CD4-positive, alpha-beta T cell (primary cell): ENCODE results near the gene NELFE. TPM values are rescaled to one million over a fixed set of nuclear protein-coding genes. Genes with fewer than 3 reads are reported as not detected.

Experiments
- ATAC-seq: fragments of 200-7000 bp; cut with Tn5 transposase; one replicate; pipeline ENCODE4 v1.10.0; 2022; ENCODE audit warnings: mild to moderate bottlenecking; ENCODE audit not compliant: poor library complexity
- CTCF ChIA-PET: fragments of 350-600 bp; sonication (Branson Sonifier 250); formaldehyde crosslinking; loops from one replicate; lab custom pipeline; 2021; ENCODE audit warnings: antibody characterized with exemption, inconsistent platforms; lab: Charles Lee
- POLR2A ChIA-PET: fragments of 350-600 bp; sonication (Branson Sonifier 250); formaldehyde crosslinking; loops from one replicate; lab custom pipeline; 2021; ENCODE audit warnings: antibody characterized with exemption, inconsistent platforms; lab: Charles Lee
- DNase-seq, 14 experiments: peaks; one replicate each; pipeline ENCODE4 v3.0.0-alpha.2; 2013 to 2020; ENCODE audit warnings: mixed read lengths in 2 of 14
- H3K27ac ChIP-seq, 2 donors: one replicate each; pipeline versions ENCODE4 v1.5.1 to v1.7.0; 2013; ENCODE audit warnings: low read length in 2 of 2, low read depth in 1 of 2, mild to moderate bottlenecking in 1 of 2
- H3K27me3 ChIP-seq, 2 experiments: 1 replicate in 1 of 2; 2 replicates in 1 of 2; pipeline versions ENCODE4 v1.6.1 to v1.7.0; 2013; ENCODE audit warnings: low read length in 2 of 2, control low read depth in 1 of 2, mild to moderate bottlenecking in 1 of 2, moderate library complexity in 1 of 2; ENCODE audit not compliant: insufficient read depth in 2 of 2, control insufficient read depth in 1 of 2
- H3K36me3 ChIP-seq: one replicate; pipeline ENCODE4 v1.6.1; 2013; ENCODE audit warnings: low read length, control low read depth; ENCODE audit not compliant: insufficient read depth
- H3K4me1 ChIP-seq: one replicate; pipeline ENCODE4 v1.6.1; 2013; ENCODE audit warnings: low read length, control low read depth; ENCODE audit not compliant: insufficient read depth
- H3K4me3 ChIP-seq: one replicate; pipeline ENCODE4 v1.5.1; 2013; ENCODE audit warnings: mild to moderate bottlenecking, low read length, moderate library complexity
- H3K9me3 ChIP-seq, 2 experiments: 1 replicate in 1 of 2; 2 replicates in 1 of 2; pipeline versions ENCODE4 v1.6.1 to v1.7.0; 2013; ENCODE audit warnings: low read length in 2 of 2, mild to moderate bottlenecking in 2 of 2, control low read depth in 1 of 2, moderate library complexity in 1 of 2; ENCODE audit not compliant: control insufficient read depth in 1 of 2, insufficient read depth in 1 of 2
- H3K27ac Mint-ChIP-seq: one replicate; pipeline ENCODE4 v1.8.0; 2020; ENCODE audit warnings: mixed read lengths
- H3K27me3 Mint-ChIP-seq: one replicate; pipeline ENCODE4 v1.8.0; 2021; ENCODE audit warnings: mixed read lengths
- H3K36me3 Mint-ChIP-seq: one replicate; pipeline ENCODE4 v1.8.0; 2021; ENCODE audit warnings: low read depth, mixed read lengths
- H3K4me1 Mint-ChIP-seq: one replicate; pipeline ENCODE4 v1.8.0; 2021; ENCODE audit warnings: low read depth, mixed read lengths
- H3K4me3 Mint-ChIP-seq: one replicate; pipeline ENCODE4 v1.8.0; 2020; ENCODE audit warnings: mild to moderate bottlenecking, mixed read lengths
- H3K9me3 Mint-ChIP-seq: one replicate; pipeline ENCODE4 v1.8.0; 2020; ENCODE audit warnings: mixed read lengths
- CTCF ChIP-seq: fragments of 200-600 bp; IDR thresholded peaks from one replicate; pipeline ENCODE4 v1.8.0; 2022; ENCODE audit warnings: antibody characterized with exemption, mild to moderate bottlenecking
- intact Hi-C, 2 experiments: fragments of 100-400 bp; cut with DNase I in 1 of 2; cut with micrococcal nuclease in 1 of 2; formaldehyde crosslinking; loops; one replicate each; pipeline versions ENCODE4 v1.15.1 to v1.9.0; 2023 to 2025; cut with DNase I, micrococcal nuclease
- total RNA-seq, 174 experiments: library from RNA in 2 of 174; stranded (reverse) in 2 of 174; gene quantifications; one replicate each; pipeline ENCODE4 v1.2.3 and lab custom pipeline; 2021 to 2026

Gene NELFE
- total RNA-seq, 2 experiments from 2014 or later = 53.8 to 58.2 TPM

DNA sequence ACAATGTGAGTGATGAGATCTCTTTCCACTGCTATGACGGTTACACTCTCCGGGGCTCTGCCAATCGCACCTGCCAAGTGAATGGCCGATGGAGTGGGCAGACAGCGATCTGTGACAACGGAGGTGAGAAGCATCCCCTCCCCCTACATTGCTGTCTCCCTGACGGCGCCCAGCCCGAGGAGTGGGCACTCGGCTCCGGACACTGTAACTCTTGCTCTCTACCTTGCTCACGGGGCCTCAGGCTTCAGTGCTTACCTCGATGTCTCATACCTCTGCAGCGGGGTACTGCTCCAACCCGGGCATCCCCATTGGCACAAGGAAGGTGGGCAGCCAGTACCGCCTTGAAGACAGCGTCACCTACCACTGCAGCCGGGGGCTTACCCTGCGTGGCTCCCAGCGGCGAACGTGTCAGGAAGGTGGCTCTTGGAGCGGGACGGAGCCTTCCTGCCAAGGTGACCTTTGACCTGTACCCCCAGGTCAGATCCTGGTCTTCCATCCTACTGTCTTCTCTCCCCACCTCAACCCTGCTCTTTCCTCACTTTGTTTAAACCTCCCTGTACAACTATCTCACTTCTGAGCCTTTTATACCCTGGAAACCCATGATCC, 11.6 kb downstream of the NELFE start:
- Mint-ChIP-seq H3K9me3 (no peaks in the 10 kb centered on the region), H3K4me1 (no peaks in the 10 kb centered on the region), H3K4me3 (no peak overlapping the region), H3K27me3 (peaks cover 11% of the 10 kb centered on the region), H3K27ac (no peak overlapping the region), H3K36me3 (peaks cover 8% of the 10 kb centered on the region)
- Histone ChIP-seq H3K9me3 (no peaks in the 10 kb centered on the region), H3K36me3 (peaks cover 11% of the 10 kb centered on the region), H3K27ac (no peak overlapping the region), H3K4me3 (no peak overlapping the region), H3K4me1 (no peaks in the 10 kb centered on the region), H3K27me3 (peaks cover 4 to 14% of the 10 kb centered on the region in 2 experiments)
- intact Hi-C loops = no loop called here
- DNase-seq (no peak), ATAC-seq (no peak)
- TF ChIP-seq CTCF = no peak
- ChIA-PET CTCF (no interaction called here), POLR2A (no interaction called here)

DNA sequence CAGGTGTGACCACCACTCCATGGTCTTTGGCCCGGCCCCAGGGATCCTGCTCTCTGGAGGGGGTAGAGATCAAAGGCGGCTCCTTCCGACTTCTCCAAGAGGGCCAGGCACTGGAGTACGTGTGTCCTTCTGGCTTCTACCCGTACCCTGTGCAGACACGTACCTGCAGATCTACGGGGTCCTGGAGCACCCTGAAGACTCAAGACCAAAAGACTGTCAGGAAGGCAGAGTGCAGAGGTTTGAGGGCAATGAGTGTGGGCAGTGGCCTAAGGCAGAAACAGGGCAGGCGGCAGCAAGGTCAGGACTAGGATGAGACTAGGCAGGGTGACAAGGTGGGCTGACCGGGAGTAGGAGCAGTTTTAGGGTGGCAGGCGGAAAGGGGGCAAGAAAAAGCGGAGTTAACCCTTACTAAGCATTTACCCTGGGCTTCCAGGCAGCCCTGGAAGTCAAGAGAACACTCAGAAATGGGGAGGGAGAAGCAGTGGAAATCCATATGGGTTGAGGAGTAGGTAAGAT, 12.3 kb downstream of the NELFE start:
- Histone ChIP-seq H3K9me3 (no peaks in the 10 kb centered on the region), H3K4me3 (no peak overlapping the region), H3K4me1 (no peaks in the 10 kb centered on the region), H3K36me3 (peaks cover 4% of the 10 kb centered on the region), H3K27ac (no peak overlapping the region), H3K27me3 (peaks cover 4 to 14% of the 10 kb centered on the region in 2 experiments)
- Mint-ChIP-seq H3K4me3 (no peak overlapping the region), H3K27ac (no peak overlapping the region), H3K27me3 (peaks cover 11% of the 10 kb centered on the region), H3K4me1 (no peaks in the 10 kb centered on the region), H3K36me3 (peaks cover 6% of the 10 kb centered on the region), H3K9me3 (no peaks in the 10 kb centered on the region)
- DNase-seq = no peak
- no peak for ATAC-seq
- TF ChIP-seq CTCF = no peak
- intact Hi-C loops = no loop called here
- CTCF ChIA-PET = no interaction called here
- POLR2A ChIA-PET = no interaction called here

DNA sequence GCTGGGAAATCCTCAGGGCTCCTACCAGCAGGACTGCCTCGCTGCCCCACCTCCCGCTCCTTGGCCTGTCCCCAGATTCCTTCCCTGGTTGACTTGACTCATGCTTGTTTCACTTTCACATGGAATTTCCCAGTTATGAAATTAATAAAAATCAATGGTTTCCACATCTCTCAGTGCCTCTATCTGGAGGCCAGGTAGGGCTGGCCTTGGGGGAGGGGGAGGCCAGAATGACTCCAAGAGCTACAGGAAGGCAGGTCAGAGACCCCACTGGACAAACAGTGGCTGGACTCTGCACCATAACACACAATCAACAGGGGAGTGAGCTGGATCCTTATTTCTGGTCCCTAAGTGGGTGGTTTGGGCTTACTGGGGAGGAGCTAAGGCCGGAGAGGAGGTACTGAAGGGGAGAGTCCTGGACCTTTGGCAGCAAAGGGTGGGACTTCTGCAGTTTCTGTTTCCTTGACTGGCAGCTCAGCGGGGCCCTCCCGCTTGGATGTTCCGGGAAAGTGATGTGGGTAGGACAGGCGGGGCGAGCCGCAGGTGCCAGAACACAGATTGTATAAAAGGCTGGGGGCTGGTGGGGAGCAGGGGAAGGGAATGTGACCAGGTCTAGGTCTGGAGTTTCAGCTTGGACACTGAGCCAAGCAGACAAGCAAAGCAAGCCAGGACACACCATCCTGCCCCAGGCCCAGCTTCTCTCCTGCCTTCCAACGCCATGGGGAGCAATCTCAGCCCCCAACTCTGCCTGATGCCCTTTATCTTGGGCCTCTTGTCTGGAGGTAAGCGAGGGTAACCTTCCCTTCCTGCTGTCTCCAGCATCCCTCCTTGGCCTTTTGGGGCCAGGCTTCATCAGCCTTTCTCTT, 13.0 kb downstream of the NELFE start, which contains the start of gene CFB:
TSS of gene CFB (plus strand) at position 589 of the 863 bp plus-strand sequence. CDS start at position 716, 127 bp downstream.
- POLR2A ChIA-PET = no interaction called here
- peaks cover 4 to 14% of the 10 kb centered on the region in 2 experiments for H3K27me3 ChIP-seq
- TF ChIP-seq CTCF = no peak
- no peak within 1 kb of the TSS for H3K27ac ChIP-seq
- intact Hi-C loops = no loop called here
- no peaks in the 10 kb centered on the region for H3K4me1 Mint-ChIP-seq
- H3K36me3 ChIP-seq = no peaks in the 10 kb centered on the region
- no peaks in the 10 kb centered on the region for H3K9me3 Mint-ChIP-seq
- H3K27me3 Mint-ChIP-seq = peaks cover 13% of the 10 kb centered on the region
- no peaks in the 10 kb centered on the region for H3K9me3 ChIP-seq
- ATAC-seq (no peak), DNase-seq (peak in 2 of 14 experiments; percentile 32 to 34)
- CTCF ChIA-PET = no interaction called here
- H3K4me1 ChIP-seq = no peaks in the 10 kb centered on the region
- no peak within 1 kb of the TSS for H3K4me3 Mint-ChIP-seq
- H3K4me3 ChIP-seq = no peak within 1 kb of the TSS
- H3K27ac Mint-ChIP-seq = no peak within 1 kb of the TSS
- H3K36me3 Mint-ChIP-seq = peaks cover 1% of the 10 kb centered on the region
